Endodermal cell (in vitro differentiated cells): ENCODE measurements around the gene PTPRN2. TPM values are rescaled to one million over a fixed set of nuclear protein-coding genes. Genes with fewer than 3 reads are reported as not detected.
"Not testable (repeated sequence)": the region's sequence is repeated elsewhere in the genome, so short reads cannot be mapped to it uniquely, and the experiment has no call there.

ENCODE experiments used
- DNase-seq: peaks from one replicate; pipeline ENCODE4 v3.0.0-alpha.2; 2017
- H3K27ac ChIP-seq: 2 replicates; pipeline ENCODE4 v1.5.1; 2013; ENCODE audit warnings: mild to moderate bottlenecking, low read depth, low read length, moderate library complexity
- H3K27me3 ChIP-seq: 2 replicates; pipeline ENCODE4 v1.6.1; 2013; ENCODE audit warnings: mild to moderate bottlenecking, low read length, moderate library complexity; ENCODE audit not compliant: insufficient read depth, control insufficient read depth, poor library complexity, severe bottlenecking
- H3K36me3 ChIP-seq: 2 replicates; pipeline ENCODE4 v1.7.0; 2013; ENCODE audit warnings: mild to moderate bottlenecking, low read length, moderate library complexity; ENCODE audit not compliant: control insufficient read depth, insufficient read depth
- H3K4me1 ChIP-seq: one replicate; pipeline ENCODE4 v1.7.0; 2013; ENCODE audit warnings: low read length; ENCODE audit not compliant: control insufficient read depth, insufficient read depth
- H3K4me3 ChIP-seq: 2 replicates; pipeline ENCODE4 v1.5.1; 2013; ENCODE audit warnings: mild to moderate bottlenecking, low read length, moderate library complexity
- H3K9ac ChIP-seq: 2 replicates; pipeline ENCODE4 v1.6.1; 2013; ENCODE audit warnings: mild to moderate bottlenecking, low read length, moderate library complexity; ENCODE audit not compliant: poor library complexity, severe bottlenecking; ENCODE audit errors: extremely low read depth
- H3K9me3 ChIP-seq: 2 replicates; pipeline ENCODE4 v1.6.1; 2013; ENCODE audit warnings: mild to moderate bottlenecking, low read length, moderate library complexity; ENCODE audit not compliant: control insufficient read depth
- H3K27ac Mint-ChIP-seq: 2 replicates; pipeline ENCODE4 v1.8.0; 2020; ENCODE audit warnings: mixed read lengths
- H3K27me3 Mint-ChIP-seq: 2 replicates; pipeline ENCODE4 v1.8.0; 2021; ENCODE audit warnings: mild to moderate bottlenecking, mixed read lengths; ENCODE audit not compliant: insufficient read depth
- H3K36me3 Mint-ChIP-seq: 2 replicates; pipeline ENCODE4 v1.8.0; 2020; ENCODE audit warnings: low read depth, mixed read lengths
- H3K4me1 Mint-ChIP-seq: 2 replicates; pipeline ENCODE4 v1.8.0; 2020; ENCODE audit warnings: mixed read lengths
- H3K4me3 Mint-ChIP-seq: 2 replicates; pipeline ENCODE4 v1.8.0; 2020; ENCODE audit warnings: mild to moderate bottlenecking, moderate library complexity, mixed read lengths
- H3K9me3 Mint-ChIP-seq: 2 replicates; pipeline ENCODE4 v1.8.0; 2020; ENCODE audit warnings: mild to moderate bottlenecking, mixed read lengths
- CTCF ChIP-seq: fragments of 200-600 bp; sonication (generic); conservative IDR thresholded peaks from 2 replicates; pipeline ENCODE4 v1.5.0; 2021; ENCODE audit warnings: antibody characterized with exemption, mild to moderate bottlenecking
- WGBS, 2 experiments: methylation state at CpG; one replicate each; pipeline versions ENCODE4 v1.1.5 to v1.1.7; 2013; ENCODE audit warnings: missing lambda C conversion rate in 2 of 2, mixed read lengths in 1 of 2; ENCODE audit not compliant: insufficient coverage in 1 of 2, insufficient read length in 1 of 2; 5-methylcytosine and 5-hydroxymethylcytosine counted together
- total RNA-seq, 2 donors: library from RNA; stranded (reverse); fragmentation: NEBNext Ultra II Directional in 1 of 2; extraction: Animal tissue kit (Norgen Biotek cat#: 25700) in 1 of 2; gene quantifications; 2 replicates in 1 of 2; 3 replicates in 1 of 2; pipeline ENCODE4 v1.2.1, GENCODE V29; 2021

PTPRN2 gene
- total RNA-seq, 2 donors from 2014 or later = 0.69 to 1.2 TPM

- WGBS, 2 experiments = 83 to 84% methylated on average over 20 to 21 of the region's 21 CpGs
- Histone ChIP-seq H3K9me3 (peaks cover 46% of the 10 kb centered on the region), H3K36me3 (no peaks in the 10 kb centered on the region), H3K9ac (no peak overlapping the region), H3K27me3 (no peaks in the 10 kb centered on the region), H3K4me1 (no peaks in the 10 kb centered on the region), H3K4me3 (no peak overlapping the region), H3K27ac (no peak overlapping the region)
- Mint-ChIP-seq H3K4me3 (no peak overlapping the region), H3K36me3 (no peaks in the 10 kb centered on the region), H3K27ac (no peak overlapping the region), H3K4me1 (no peaks in the 10 kb centered on the region), H3K9me3 (peaks cover 16% of the 10 kb centered on the region), H3K27me3 (no peaks in the 10 kb centered on the region)
- no peak for TF ChIP-seq CTCF
- no peak for DNase-seq
These were observed 313.2 kb downstream of the PTPRN2 start for GRCh38 chr7:158274404-158274811.

- not testable (repeated sequence) for H3K27me3 ChIP-seq, H3K36me3 ChIP-seq, H3K27me3 Mint-ChIP-seq, H3K4me3 ChIP-seq, H3K4me3 Mint-ChIP-seq, H3K4me1 ChIP-seq, H3K27ac Mint-ChIP-seq, H3K9ac ChIP-seq, H3K27ac ChIP-seq, H3K4me1 Mint-ChIP-seq, H3K36me3 Mint-ChIP-seq, DNase-seq
- WGBS, 2 experiments = 91 to 93% methylated on average over 26 to 38 of the region's 38 CpGs
- H3K9me3 Mint-ChIP-seq = peaks cover 16% of the 10 kb centered on the region
- H3K9me3 ChIP-seq = peaks cover 49% of the 10 kb centered on the region
These were observed 313.8 kb downstream of the PTPRN2 start for GRCh38 chr7:158273756-158274342.

- Histone ChIP-seq H3K27me3 (no peaks in the 10 kb centered on the region), H3K9ac (no peak overlapping the region), H3K27ac (no peak overlapping the region), H3K4me3 (no peak overlapping the region), H3K4me1 (no peaks in the 10 kb centered on the region), H3K9me3 (peaks cover 51% of the 10 kb centered on the region), H3K36me3 (no peaks in the 10 kb centered on the region)
- no peak for TF ChIP-seq CTCF
- 83 to 84% methylated on average over 21 to 31 of the region's 31 CpGs for WGBS, 2 experiments
- peaks cover 16% of the 10 kb centered on the region for H3K9me3 Mint-ChIP-seq
- no peaks in the 10 kb centered on the region for H3K27me3 Mint-ChIP-seq
- H3K36me3 Mint-ChIP-seq = no peaks in the 10 kb centered on the region
- H3K4me3 Mint-ChIP-seq = no peak overlapping the region
- no peak overlapping the region for H3K27ac Mint-ChIP-seq
- H3K4me1 Mint-ChIP-seq = no peaks in the 10 kb centered on the region
- no peak for DNase-seq
These were observed 314.4 kb downstream of the PTPRN2 start for GRCh38 chr7:158273138-158273651.
